Calu3 (cell line): ENCODE data around the gene MARK2. TPM values are rescaled to one million over a fixed set of nuclear protein-coding genes. Genes with fewer than 3 reads are reported as not detected.

Experiments
- BruUV-seq: library from RNA; stranded (reverse); fragments of 400-500 nt; replicated peaks from 2 replicates; lab custom pipeline; 2021; lab: Mats Ljungman, UMichigan
- CTCF ChIA-PET: fragments of 300-600 bp; sonication (Branson Sonifier 250); formaldehyde crosslinking; loops from one replicate; lab custom pipeline; 2022; ENCODE audit warnings: antibody characterized with exemption; lab: Charles Lee
- DNase-seq: peaks from one replicate; pipeline ENCODE4 v3.0.0; 2022
- H3K27ac Mint-ChIP-seq: one replicate; pipeline ENCODE4 v1.8.0; 2022; ENCODE audit warnings: mixed read lengths; ENCODE audit not compliant: unreplicated experiment
- H3K27me3 Mint-ChIP-seq: one replicate; pipeline ENCODE4 v1.8.0; 2022; ENCODE audit warnings: mixed read lengths; ENCODE audit not compliant: unreplicated experiment
- H3K36me3 Mint-ChIP-seq: one replicate; pipeline ENCODE4 v1.8.0; 2022; ENCODE audit warnings: mild to moderate bottlenecking, moderate library complexity, mixed read lengths; ENCODE audit not compliant: insufficient read depth, unreplicated experiment
- H3K4me1 Mint-ChIP-seq: one replicate; pipeline ENCODE4 v1.8.0; 2022; ENCODE audit warnings: mild to moderate bottlenecking, low read depth, mixed read lengths; ENCODE audit not compliant: unreplicated experiment
- H3K4me3 Mint-ChIP-seq: one replicate; pipeline ENCODE4 v1.8.0; 2022; ENCODE audit warnings: mild to moderate bottlenecking, low read depth, moderate library complexity, mixed read lengths; ENCODE audit not compliant: unreplicated experiment
- H3K9me3 Mint-ChIP-seq: one replicate; pipeline ENCODE4 v1.8.0; 2022; ENCODE audit warnings: low read depth, mixed read lengths; ENCODE audit not compliant: unreplicated experiment
- CTCF ChIP-seq: fragments of 200-600 bp; IDR thresholded peaks from one replicate; pipeline ENCODE4 v1.8.0; 2022; ENCODE audit warnings: antibody characterized with exemption; ENCODE audit not compliant: unreplicated experiment
- intact Hi-C: fragments of 100-400 bp; cut with micrococcal nuclease; formaldehyde crosslinking; loops from one replicate; pipeline ENCODE4 v1.10.0; 2022; ENCODE audit not compliant: unreplicated experiment
- total RNA-seq: library from RNA; stranded (reverse); gene quantifications from 2 replicates; pipeline ENCODE4 v1.2.3, GENCODE V29; 2022

The MARK2 gene
- total RNA-seq, 1 experiment from 2014 or later: 63.1 TPM

- intact Hi-C loops: no loop called here
- H3K4me1 Mint-ChIP-seq: no peaks in the 10 kb centered on the region
- CTCF ChIA-PET: no interaction called here
- H3K27ac Mint-ChIP-seq: no peak overlapping the region
- H3K4me3 Mint-ChIP-seq: no peak overlapping the region
- no TSS peak for BruUV-seq
- peaks cover 74% of the 10 kb centered on the region for H3K36me3 Mint-ChIP-seq
- no peaks in the 10 kb centered on the region for H3K27me3 Mint-ChIP-seq
- no peak for TF ChIP-seq CTCF
- DNase-seq: no peak
- no peaks in the 10 kb centered on the region for H3K9me3 Mint-ChIP-seq
These were observed 65.0 kb downstream of the MARK2 start for GRCh38 chr11:63903884-63904283.

GRCh38 chr11:63904743-63905142 lies 65.8 kb downstream of the MARK2 start:
- no peaks in the 10 kb centered on the region for H3K4me1 Mint-ChIP-seq
- H3K9me3 Mint-ChIP-seq: no peaks in the 10 kb centered on the region
- intact Hi-C loops: no loop called here
- no peak overlapping the region for H3K4me3 Mint-ChIP-seq
- no peaks in the 10 kb centered on the region for H3K27me3 Mint-ChIP-seq
- H3K36me3 Mint-ChIP-seq: peaks cover 66% of the 10 kb centered on the region
- BruUV-seq: no TSS peak
- CTCF ChIA-PET: no interaction called here
- no peak overlapping the region for H3K27ac Mint-ChIP-seq
- DNase-seq: no peak
- TF ChIP-seq CTCF: no peak

GRCh38 chr11:63905179-63905578 lies 66.3 kb downstream of the MARK2 start:
- no TSS peak for BruUV-seq
- DNase-seq: no peak
- H3K9me3 Mint-ChIP-seq: no peaks in the 10 kb centered on the region
- H3K36me3 Mint-ChIP-seq: peaks cover 61% of the 10 kb centered on the region
- H3K4me1 Mint-ChIP-seq: no peaks in the 10 kb centered on the region
- intact Hi-C loops: no loop called here
- no peak overlapping the region for H3K27ac Mint-ChIP-seq
- no peak overlapping the region for H3K4me3 Mint-ChIP-seq
- CTCF ChIA-PET: interaction anchor here (1.9 kb wide), 1 partner anchor 29 kb away, joined by 4 read pairs; no protein-coding TSS in a partner anchor
- H3K27me3 Mint-ChIP-seq: no peaks in the 10 kb centered on the region
- TF ChIP-seq CTCF: no peak

GRCh38 chr11:63906087-63906486 lies 67.2 kb downstream of the MARK2 start:
- CTCF ChIA-PET: interaction anchor here (0.5 to 1.9 kb wide), 10 partner anchors 28 to 156 kb away, joined by 3 to 8 read pairs (median 4); partner anchors contain the start of genes MARK2 and NAA40
- intact Hi-C loops: no loop called here
- Mint-ChIP-seq H3K27me3 (no peaks in the 10 kb centered on the region), H3K36me3 (peaks cover 55% of the 10 kb centered on the region), H3K4me3 (no peak overlapping the region), H3K9me3 (no peaks in the 10 kb centered on the region), H3K27ac (no peak overlapping the region), H3K4me1 (no peaks in the 10 kb centered on the region)
- no peak for TF ChIP-seq CTCF
- BruUV-seq: no TSS peak
- DNase-seq: no peak
